C1 segment of cervical spinal cord (tissue), 14 donors: ENCODE results near the gene FRMD5.
"Not testable (repeated sequence)": the region's sequence is repeated elsewhere in the genome, so short reads cannot be mapped to it uniquely, and the experiment has no call there.

Source experiments
- DNase-seq, 14 donors: peaks; one replicate each; lab custom pipeline; 2025; lab: John Stamatoyannopoulos, UW

The FRMD5 gene

DNA sequence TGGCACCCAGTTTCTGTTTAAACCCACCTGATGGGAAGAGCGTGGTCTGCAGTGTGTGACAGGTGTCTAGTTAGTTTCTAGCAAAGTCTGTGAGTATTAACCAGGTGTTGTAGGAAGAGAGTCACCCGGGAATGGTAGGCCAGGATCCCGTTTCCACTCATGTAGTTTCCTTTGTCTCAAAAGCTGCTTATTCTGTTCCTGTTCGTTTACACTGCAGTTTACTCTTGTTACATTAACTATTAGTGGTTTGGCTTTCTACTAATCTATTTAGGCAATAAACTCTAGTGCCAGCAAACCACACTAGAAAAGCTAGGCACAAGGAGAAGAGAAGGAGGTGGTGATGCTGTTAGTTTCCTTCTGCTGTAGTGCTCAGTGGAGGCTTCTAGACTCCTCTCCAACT, 335.5 kb downstream of the FRMD5 start:
- DNase-seq: no peak

DNA sequence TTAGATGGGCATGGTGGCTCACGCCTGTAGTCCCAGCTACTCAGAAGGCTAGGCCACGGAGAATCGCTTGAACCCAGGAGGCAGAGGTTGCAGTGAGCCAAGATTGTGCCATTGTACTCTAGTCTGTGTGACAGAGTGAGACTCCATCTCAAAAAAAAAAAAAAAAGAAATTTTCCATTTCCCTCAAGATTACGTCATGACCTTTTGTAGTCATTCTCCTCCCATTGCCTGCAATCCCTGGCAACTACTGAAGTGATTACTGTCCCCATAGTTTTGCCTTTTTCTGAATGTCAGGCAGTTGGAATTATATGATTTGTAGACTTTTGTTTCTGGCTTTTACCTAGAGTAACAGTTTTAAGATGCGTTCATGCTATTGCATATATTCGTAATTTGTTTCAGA, 340.3 kb downstream of the FRMD5 start:
- no peak for DNase-seq

GRCh38 chr15:43852607-43853006, 342.5 kb downstream of the FRMD5 start:
- no peak for DNase-seq

DNA sequence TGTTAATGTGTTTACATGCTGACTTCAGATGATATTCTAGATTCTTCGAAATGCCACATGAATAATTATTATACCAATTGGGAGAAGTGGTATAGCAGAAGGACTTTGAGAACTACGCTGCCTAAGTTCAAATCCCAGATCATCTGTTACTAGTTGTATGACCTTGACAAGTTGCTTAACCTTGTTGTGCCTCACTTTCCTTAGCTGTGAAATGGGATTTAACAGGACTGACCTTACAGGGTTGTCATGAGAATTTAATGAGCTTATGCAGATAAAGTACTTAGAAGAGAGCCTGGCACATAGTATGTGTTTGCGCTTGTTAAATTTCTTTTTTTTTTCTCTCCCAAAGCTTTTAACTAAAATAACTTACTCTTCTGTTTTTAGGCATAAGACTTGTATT, 343.8 kb downstream of the FRMD5 start:
- no peak for DNase-seq

DNA sequence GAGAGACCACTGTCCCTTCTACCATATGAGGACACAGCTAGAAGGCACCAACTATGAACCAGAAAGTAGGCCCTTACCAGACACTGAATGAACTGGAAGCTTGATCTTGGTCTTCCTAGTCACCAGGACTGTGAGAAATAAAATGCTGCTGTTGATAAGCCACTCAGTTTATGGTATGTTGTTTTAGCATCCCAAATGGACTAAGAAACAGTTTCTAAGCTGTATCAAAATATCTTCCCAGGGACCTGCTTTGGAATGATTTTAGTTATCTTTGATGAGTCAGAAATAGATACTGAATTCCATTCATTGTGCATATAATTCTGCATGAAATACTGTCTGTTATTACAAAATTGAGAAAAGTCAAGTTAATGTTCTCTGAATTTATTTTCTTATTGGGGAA, 349.6 kb downstream of the FRMD5 start:
- DNase-seq: no peak

DNA sequence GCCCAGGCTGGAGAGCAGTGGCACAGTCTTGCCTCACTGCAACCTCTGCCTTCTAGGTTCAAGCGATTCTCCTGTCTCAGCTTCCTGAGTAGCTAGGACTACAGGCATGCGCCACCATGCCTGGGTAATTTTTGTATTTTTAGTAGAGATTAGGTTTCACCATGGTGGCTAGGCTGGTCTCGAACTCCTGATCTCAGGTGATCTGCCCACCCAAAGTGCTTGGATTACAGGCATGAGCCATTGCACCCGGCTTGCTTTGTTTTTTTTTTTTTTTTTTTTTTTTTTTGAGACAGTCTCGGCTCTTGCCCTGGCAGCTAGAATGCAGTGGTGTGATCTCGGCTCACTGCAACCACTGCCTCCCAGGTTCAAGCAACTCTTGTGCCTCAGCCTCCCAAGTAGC, 362.6 kb downstream of the FRMD5 start:
- not testable (repeated sequence) for DNase-seq

DNA sequence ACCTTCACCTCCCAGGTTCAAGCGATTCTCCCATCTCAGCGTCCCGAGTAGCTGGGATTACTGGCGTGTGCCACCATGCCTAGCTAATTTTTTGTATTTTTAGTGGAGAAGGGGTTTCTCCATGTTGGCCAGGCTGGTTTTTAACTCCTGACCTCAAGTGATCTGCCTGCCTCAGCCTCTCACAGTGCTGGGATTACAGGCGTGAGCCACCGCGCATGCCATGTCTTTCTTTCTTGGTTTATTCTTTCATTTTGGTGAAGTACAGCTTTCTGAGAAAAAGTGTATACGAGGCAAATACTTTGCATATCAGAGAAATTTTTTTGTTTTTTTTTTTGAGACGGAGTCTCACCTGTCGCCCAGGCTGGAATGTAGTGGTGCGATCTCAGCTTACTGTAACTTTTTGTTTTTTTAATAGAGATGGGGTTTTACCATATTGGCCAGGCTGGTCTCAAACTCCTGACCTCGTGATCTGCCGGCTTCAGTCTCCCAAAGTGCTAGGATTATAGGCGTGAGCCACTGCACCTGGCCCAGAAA, 363.5 kb downstream of the FRMD5 start:
- not testable (repeated sequence) for DNase-seq

GRCh38 chr15:43830691-43831275, 364.3 kb downstream of the FRMD5 start:
- not testable (repeated sequence) for DNase-seq

DNA sequence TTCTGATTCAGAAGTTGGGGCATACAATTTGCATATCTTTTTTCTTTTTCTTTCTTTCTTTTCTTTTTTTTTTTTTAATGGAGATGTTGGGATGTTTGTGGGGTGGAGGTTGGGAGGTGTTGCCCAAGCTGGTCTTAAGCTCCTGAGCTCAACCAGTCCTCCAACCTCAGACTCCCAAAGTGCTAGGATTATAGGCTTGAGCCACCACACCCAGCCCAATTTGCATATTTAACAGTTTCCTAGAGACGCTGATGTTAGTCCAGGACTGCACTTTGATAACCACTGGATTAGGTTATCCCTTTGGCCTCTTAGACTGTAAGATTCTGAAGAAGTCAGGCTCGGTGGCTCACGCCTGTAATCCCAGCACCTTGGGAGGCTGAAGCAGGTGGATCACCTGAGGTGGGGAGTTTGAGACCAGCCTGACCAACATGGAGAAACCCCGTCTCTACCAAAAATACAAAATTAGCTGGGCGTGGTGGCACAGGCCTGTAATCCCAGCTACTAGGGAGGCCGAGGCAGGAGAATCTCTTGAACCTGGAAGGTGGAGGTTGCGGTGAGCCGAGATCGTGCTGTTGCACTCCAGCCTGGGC, 365.0 kb downstream of the FRMD5 start:
- not testable (repeated sequence) for DNase-seq

DNA sequence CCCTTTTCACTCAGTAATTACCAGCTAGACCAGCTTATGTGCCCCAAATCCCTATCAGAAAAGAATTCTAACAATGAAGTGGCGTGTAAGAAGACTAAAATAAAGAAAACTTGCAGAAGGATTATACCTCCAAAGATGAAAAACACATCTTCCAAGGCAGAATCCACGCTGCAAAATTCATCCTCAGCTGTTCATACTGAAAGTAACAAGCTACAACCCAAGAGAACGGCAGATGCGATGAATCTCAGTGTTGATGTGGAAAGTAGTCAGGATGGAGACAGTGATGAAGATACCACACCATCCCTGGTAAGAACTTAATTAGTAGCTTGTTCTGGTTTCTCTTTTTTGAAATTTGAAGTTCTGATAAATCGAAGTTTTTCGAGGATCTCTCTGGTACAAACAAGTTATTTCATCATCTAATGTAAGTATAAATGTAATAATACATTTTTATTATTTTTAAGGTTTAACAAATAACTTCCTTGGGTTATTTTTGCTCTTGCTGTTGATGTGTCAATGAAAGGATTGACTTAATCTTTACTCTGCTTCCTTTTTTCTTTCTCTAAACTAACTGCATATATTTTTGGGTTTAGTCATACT, 366.9 kb downstream of the FRMD5 start:
- DNase-seq: no peak

GRCh38 chr15:43826508-43827341, 368.3 kb downstream of the FRMD5 start, which contains the start of gene WDR76:
WDR76 (plus strand) TSS chr15:43827002; CDS start chr15:43827033, 31 bp downstream.
- peak in 12 of 14 donors; percentile 5 to 67 (median 21) for DNase-seq

- DNase-seq: no peak
These were observed 369.0 kb downstream of the FRMD5 start for GRCh38 chr15:43826029-43826507.

- not testable (repeated sequence) for DNase-seq
These were observed 369.8 kb downstream of the FRMD5 start for GRCh38 chr15:43825305-43825704.

DNA sequence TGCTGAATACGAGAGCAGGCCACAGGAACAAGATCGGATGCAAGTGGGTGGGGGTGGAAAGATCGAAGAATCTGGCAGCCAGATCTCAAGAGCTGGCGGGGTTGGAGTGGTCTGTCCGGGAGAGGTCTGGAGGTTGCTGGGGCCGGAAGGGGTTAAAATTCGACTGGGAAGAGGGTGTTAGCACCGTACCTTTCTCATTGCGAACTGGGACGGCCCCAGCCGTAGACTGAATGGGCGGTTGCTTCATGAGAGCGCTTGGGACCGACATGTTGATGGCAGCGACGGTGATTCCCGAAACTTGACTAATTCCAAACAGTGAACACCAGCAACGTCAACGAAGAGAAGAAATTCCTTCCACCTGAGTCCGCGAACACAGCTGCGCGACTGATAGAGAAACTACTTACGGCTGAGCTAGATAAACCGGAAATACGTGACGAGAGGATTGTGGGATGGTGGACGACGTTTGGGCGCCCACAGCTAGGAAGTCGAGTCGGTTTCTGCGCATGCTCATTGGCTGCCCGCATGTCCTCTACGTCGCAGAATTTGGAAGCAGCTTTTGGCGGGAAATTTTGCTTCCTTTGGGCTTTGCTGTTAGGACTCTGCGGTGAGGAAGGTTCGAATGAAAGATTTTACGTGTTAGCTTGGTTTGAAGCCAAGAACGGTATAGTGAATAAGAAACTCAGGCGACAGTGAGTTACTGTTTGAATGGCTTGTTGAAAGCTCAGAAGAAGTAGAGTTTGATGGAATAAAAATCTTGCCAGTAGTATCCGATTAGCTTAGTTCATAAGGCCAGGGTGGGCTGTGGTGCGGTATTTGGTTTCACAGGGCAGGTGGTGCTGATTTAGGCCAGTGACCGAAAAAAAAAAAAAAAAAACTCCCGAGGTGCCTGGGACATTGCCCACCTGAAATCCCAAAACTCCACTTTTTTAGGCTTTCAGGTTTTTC, 370.5 kb downstream of the FRMD5 start, which contains the start of gene MFAP1:
Gene MFAP1, minus strand, starts transcription at position 389 of the 945 bp plus-strand sequence. Its CDS starts 121 bp downstream, at position 268.
- peak; percentile 25 to 93 (median 88) for DNase-seq

GRCh38 chr15:43821505-43821904, 373.6 kb downstream of the FRMD5 start:
- no peak for DNase-seq
